Stimulated activated effector memory CD8-positive, alpha-beta T cell treated with anti-CD3 and anti-CD28 coated beads, Interleukin-12 subunit alpha, Interleukin-12 subunit beta, amount 100 ng/mL, for 72 hours (primary cell): ENCODE measurements around the gene SMYD4.
"Not testable (repeated sequence)": the region's sequence is repeated elsewhere in the genome, so short reads cannot be mapped to it uniquely, and the experiment has no call there.

Experiments used
- ATAC-seq: fragments of 150-1000 bp; cut with Tn5 transposase; 2 replicates; pipeline ENCODE4 v1.10.0; 2021
- DNase-seq, 2 donors: peaks; one replicate each; pipeline ENCODE4 v3.0.0; 2021 to 2022; ENCODE audit warnings: low spot score in 2 of 2
- H3K27ac Mint-ChIP-seq: one replicate; pipeline ENCODE4 v1.8.0; 2022; ENCODE audit warnings: mild to moderate bottlenecking, mixed read lengths
- H3K36me3 Mint-ChIP-seq: one replicate; pipeline ENCODE4 v1.8.0; 2022; ENCODE audit warnings: mild to moderate bottlenecking, mixed read lengths
- H3K4me1 Mint-ChIP-seq: one replicate; pipeline ENCODE4 v1.8.0; 2022; ENCODE audit warnings: mixed read lengths
- H3K4me3 Mint-ChIP-seq: one replicate; pipeline ENCODE4 v1.8.0; 2022; ENCODE audit warnings: mild to moderate bottlenecking, mixed read lengths
- H3K9me3 Mint-ChIP-seq: one replicate; pipeline ENCODE4 v1.8.0; 2022; ENCODE audit warnings: mixed read lengths

SMYD4 gene

DNA sequence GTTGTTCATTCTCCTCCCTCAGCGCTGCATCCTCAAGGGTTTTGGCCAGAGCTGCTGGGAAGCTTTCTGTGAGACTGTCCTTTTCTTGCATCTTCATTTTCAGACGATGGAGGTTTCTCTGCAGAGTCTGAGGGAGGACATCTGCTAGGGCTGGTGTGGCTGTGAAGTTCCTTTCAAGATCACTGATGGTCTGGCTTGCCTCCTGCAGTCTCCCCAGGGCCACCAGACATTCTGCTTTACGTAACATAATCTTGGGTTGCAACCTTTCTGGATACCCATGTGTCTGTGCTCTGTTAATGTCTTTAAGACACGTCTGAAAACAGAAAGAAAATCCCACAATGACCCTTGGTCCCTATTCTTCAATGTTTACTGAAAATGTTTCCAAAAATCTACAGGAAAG is 29.0 kb downstream of the SMYD4 start:
- Mint-ChIP-seq H3K4me3 (no peak overlapping the region), H3K4me1 (peaks cover 6% of the 10 kb centered on the region), H3K27ac (no peak overlapping the region), H3K9me3 (no peaks in the 10 kb centered on the region), H3K36me3 (peaks cover 84% of the 10 kb centered on the region)
- no peak for ATAC-seq
- DNase-seq, result no peak

- H3K27ac Mint-ChIP-seq, result no peak overlapping the region
- peaks cover 84% of the 10 kb centered on the region for H3K36me3 Mint-ChIP-seq
- DNase-seq (no peak), ATAC-seq (no peak)
- H3K4me3 Mint-ChIP-seq, result no peak overlapping the region
- peaks cover 6% of the 10 kb centered on the region for H3K4me1 Mint-ChIP-seq
- H3K9me3 Mint-ChIP-seq, result no peaks in the 10 kb centered on the region
Measured at GRCh38 chr17:1800240-1800639, 29.5 kb downstream of the SMYD4 start.

DNA sequence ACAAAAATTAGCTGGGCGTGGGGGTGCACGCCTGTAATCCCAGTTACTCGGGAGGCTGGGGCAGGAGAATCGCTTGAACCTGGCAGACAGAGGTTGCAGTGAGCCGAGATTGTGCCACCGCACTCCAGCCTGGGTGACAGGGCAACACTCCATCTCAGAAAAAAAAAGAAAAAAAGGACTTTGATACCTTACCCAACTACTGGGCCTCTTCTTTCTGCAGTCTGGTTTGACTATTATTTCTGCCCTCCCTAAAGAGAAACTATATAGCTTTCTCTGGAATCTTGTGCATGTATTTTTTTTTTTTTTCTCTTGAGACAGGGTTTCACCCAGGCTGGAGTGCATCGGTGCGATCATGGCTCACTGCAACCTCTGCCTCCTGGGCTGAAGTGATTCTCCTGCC is 31.9 kb downstream of the SMYD4 start:
- not testable (repeated sequence) for DNase-seq, H3K4me3 Mint-ChIP-seq, ATAC-seq, H3K9me3 Mint-ChIP-seq
- peaks cover 10% of the 10 kb centered on the region for H3K4me1 Mint-ChIP-seq
- peaks cover 60% of the 10 kb centered on the region for H3K36me3 Mint-ChIP-seq
- peak overlapping the region; percentile 69 for H3K27ac Mint-ChIP-seq

DNA sequence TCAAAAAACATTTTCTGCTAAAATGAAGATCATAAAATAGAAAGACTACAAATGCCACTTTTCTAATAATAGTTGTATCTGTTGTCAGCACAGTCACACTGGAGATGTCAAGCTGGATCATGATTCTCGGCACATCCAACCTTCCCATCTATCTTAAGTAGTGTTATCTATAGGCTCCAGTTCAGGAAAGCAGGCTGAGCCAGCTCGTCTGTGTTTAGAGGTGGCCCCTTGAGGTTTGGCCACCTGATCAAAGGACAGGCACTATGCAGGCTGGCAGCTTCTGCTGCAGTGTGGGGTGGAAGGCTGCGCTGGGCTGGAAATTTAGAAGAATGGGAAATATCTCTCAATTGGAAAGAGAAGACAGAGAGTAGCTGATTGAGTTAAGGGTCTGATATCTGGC is 32.4 kb downstream of the SMYD4 start:
- Mint-ChIP-seq H3K9me3 (no peaks in the 10 kb centered on the region), H3K27ac (peak overlapping the region; percentile 69), H3K4me3 (no peak overlapping the region), H3K4me1 (peaks cover 10% of the 10 kb centered on the region), H3K36me3 (peaks cover 55% of the 10 kb centered on the region)
- DNase-seq (no peak), ATAC-seq (no peak)

- no peak for DNase-seq
Measured at GRCh38 chr17:1796800-1797199, 32.9 kb downstream of the SMYD4 start.

GRCh38 chr17:1793447-1793806 is 36.3 kb downstream of the SMYD4 start:
- Mint-ChIP-seq H3K4me1 (peaks cover 10% of the 10 kb centered on the region), H3K9me3 (no peaks in the 10 kb centered on the region), H3K4me3 (no peak overlapping the region), H3K27ac (no peak overlapping the region), H3K36me3 (peaks cover 17% of the 10 kb centered on the region)
- no peak for ATAC-seq
- no peak for DNase-seq

More at GRCh38 chr17:1796800-1797199, 32.9 kb downstream of the SMYD4 start:
- Mint-ChIP-seq H3K9me3 (no peaks in the 10 kb centered on the region), H3K4me1 (peaks cover 10% of the 10 kb centered on the region), H3K27ac (peak overlapping the region; percentile 69), H3K36me3 (peaks cover 50% of the 10 kb centered on the region), H3K4me3 (no peak overlapping the region)
- ATAC-seq, result no peak

DNA sequence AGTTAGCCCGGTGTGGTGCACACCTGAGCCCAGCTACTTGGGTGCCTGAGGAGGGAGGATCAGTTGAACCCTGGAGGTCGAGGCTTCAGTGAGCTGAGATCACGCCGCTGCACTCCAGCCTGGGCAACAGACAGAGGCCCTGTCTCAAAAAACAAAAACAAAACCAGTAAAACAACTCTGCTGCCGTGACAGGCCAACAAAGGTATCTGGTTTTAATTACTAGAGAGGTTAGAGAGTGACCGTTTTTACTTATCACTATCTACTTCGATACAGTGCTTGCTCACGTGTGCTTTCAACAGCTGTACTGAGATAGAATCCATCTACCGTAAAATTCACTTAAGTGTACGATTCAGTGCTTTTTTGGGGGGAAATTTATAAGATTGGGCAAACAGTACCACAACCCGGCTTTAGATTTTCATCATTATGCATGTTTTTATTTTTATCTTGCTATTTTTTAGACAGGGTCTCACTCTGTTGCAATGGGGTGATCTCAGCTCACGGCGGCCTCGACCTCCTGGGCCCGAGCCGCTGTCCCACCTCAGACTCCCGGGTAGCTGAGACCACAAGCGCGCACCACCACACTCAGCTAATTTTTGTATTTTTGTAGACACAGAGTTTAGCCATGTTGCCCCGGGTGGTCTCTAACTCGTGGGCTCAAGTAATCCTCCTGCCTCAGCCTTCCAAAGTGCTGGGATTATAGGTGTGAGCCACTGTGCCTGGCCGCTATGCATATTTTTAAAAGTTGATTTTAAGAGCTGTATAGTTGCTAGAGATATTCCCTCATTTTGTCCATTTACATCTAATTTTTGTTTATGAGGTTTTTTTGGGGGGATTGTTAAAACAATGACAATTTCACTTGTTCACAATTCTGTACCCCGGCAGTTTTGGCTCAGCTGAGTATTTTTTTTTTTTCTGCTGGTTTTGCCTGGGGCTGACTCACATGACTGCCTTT is 36.9 kb downstream of the SMYD4 start:
- DNase-seq (no peak), ATAC-seq (no peak)
- peaks cover 10% of the 10 kb centered on the region for H3K36me3 Mint-ChIP-seq

DNA sequence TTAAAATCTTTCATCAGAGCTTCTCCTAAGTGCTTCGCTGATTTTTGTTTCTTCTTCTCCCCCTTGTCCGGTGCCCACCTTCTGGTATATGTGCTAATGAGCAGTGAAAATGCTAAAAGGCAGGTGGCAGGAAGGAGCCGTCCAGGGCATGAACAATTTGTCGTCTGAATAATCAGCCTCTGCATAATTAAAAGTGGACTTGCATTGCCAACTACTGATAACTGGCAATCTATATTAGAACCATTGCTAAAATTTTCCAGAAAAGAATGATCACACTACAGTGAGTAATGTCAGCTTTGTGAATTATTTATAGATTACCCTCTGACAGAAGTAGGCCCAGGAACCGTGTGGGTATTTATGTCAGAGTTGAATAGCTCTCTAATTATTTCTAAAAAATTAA is 39.8 kb downstream of the SMYD4 start:
- no peak for DNase-seq
- H3K4me1 Mint-ChIP-seq, result peaks cover under 1% of the 10 kb centered on the region
- H3K9me3 Mint-ChIP-seq, result no peaks in the 10 kb centered on the region
- no peak overlapping the region for H3K4me3 Mint-ChIP-seq
- H3K36me3 Mint-ChIP-seq, result peaks cover 23% of the 10 kb centered on the region
- no peak overlapping the region for H3K27ac Mint-ChIP-seq
- ATAC-seq, result no peak

More for the DNA sequence above, 36.9 kb downstream of the SMYD4 start:
- H3K27ac Mint-ChIP-seq, result no peak overlapping the region
- H3K4me3 Mint-ChIP-seq, result no peak overlapping the region
- H3K9me3 Mint-ChIP-seq, result no peaks in the 10 kb centered on the region
- H3K4me1 Mint-ChIP-seq, result peaks cover 10% of the 10 kb centered on the region

DNA sequence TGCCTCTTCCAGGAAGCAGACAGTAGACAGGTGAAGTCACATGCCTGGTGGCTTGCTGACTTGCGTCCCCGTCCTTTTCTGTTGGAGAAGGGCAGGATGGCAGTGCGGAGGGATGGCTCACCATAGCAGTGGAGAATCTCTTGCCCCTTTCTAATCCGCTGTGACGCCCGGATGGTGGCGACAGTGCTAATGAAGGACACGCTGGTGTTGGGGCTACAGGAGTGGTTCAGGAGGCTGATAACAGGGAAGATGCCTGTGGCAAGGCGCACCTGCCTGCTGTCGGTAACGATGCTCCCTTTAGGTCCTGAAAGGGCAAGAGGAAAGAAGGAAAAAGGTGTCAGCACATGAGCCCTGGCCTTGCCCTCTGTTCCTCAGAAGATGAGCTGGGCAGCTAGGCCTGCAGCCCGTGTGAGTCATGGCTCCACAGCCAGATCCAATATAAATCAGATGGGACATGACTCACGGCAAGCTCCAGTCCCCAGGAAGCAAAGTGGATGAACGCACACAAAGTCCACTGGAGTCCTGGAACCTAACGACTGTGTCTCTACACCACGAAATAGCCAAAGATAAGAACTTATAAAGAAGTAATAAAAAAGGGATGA is 42.3 kb downstream of the SMYD4 start:
- peaks cover 46% of the 10 kb centered on the region for H3K36me3 Mint-ChIP-seq
- H3K4me3 Mint-ChIP-seq, result no peak overlapping the region
- ATAC-seq, result no peak
- H3K4me1 Mint-ChIP-seq, result no peaks in the 10 kb centered on the region
- no peaks in the 10 kb centered on the region for H3K9me3 Mint-ChIP-seq
- no peak for DNase-seq
- peak overlapping the region; percentile 61 for H3K27ac Mint-ChIP-seq

DNA sequence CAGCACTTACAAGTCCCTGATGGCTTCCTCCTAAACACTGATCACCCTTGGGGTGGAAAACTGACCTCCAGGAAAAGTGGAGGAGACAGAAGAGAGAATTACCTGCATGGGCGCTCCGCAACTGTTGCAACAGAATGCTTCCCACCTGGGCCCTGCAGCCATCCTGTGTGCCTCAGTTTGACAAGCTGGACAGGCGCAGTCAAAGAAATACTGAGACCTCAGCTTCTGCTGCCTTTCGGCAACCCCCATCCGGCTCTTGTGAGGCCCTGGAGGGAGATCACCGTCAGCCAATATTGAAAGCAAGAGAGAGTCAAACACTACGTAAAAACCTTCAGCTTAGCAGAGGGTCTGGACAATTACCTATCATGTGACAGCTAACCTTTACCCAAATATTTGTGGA is 43.0 kb downstream of the SMYD4 start:
- ATAC-seq (no peak), DNase-seq (no peak)
- Mint-ChIP-seq H3K4me1 (no peaks in the 10 kb centered on the region), H3K4me3 (no peak overlapping the region), H3K27ac (peak overlapping the region; percentile 61), H3K36me3 (peaks cover 53% of the 10 kb centered on the region), H3K9me3 (no peaks in the 10 kb centered on the region)

DNA sequence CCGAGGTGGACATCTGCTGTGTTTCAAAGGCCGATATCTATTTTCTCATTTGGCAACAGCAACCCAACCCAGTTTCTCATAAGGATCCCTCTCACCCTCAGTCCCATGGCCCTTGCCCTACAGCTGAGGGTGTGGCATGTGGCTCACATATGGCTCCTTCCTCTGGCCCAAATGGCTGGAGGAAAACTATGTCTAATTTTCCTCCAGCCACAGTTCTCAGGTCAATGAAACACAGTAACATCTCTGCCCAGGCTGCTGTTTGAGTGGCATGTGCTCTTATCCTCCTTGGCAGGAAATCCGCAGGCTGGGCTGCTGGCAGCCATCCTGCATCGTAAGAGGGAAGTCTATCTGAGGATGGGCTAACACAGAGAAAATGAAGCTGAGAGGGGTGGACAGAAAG is 43.8 kb downstream of the SMYD4 start:
- H3K9me3 Mint-ChIP-seq, result no peaks in the 10 kb centered on the region
- H3K4me1 Mint-ChIP-seq, result no peaks in the 10 kb centered on the region
- DNase-seq (no peak), ATAC-seq (no peak)
- peaks cover 61% of the 10 kb centered on the region for H3K36me3 Mint-ChIP-seq
- no peak overlapping the region for H3K4me3 Mint-ChIP-seq
- no peak overlapping the region for H3K27ac Mint-ChIP-seq

- H3K4me3 Mint-ChIP-seq, result no peak overlapping the region
Measured at GRCh38 chr17:1783834-1784611, 45.7 kb downstream of the SMYD4 start.

DNA sequence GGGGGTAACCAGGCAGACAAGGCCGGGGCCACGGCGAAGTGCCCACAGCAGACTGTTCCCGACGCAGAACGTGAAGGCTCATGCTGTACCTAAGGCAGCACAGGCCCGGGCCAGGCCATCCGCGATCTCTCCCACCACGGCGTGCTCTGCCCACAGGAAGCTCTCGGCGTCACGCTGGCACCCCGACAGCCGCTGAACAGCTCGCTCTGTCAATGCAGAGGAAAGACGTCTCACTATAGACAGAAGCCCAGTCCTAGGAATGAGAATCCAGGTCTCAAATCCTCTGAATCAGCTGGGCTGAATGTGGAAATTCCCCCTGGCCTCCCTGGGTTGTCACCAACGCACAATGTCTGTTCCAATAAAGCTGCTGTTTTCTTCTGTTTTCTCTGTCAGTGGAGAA is 46.4 kb downstream of the SMYD4 start:
- no peak overlapping the region for H3K27ac Mint-ChIP-seq
- H3K4me1 Mint-ChIP-seq, result no peaks in the 10 kb centered on the region
- peaks cover 79% of the 10 kb centered on the region for H3K36me3 Mint-ChIP-seq
- H3K9me3 Mint-ChIP-seq, result no peaks in the 10 kb centered on the region
- no peak for DNase-seq
- H3K4me3 Mint-ChIP-seq, result no peak overlapping the region
- ATAC-seq, result no peak

More at GRCh38 chr17:1783834-1784611, 45.7 kb downstream of the SMYD4 start:
- Mint-ChIP-seq H3K4me1 (no peaks in the 10 kb centered on the region), H3K9me3 (no peaks in the 10 kb centered on the region), H3K36me3 (peaks cover 78% of the 10 kb centered on the region), H3K27ac (no peak overlapping the region)
- no peak for ATAC-seq
- no peak for DNase-seq

GRCh38 chr17:1782171-1782567 is 47.5 kb downstream of the SMYD4 start:
- H3K36me3 Mint-ChIP-seq, result peaks cover 75% of the 10 kb centered on the region
- ATAC-seq, result no peak
- H3K27ac Mint-ChIP-seq, result peak overlapping the region; percentile 34
- H3K4me3 Mint-ChIP-seq, result no peak overlapping the region
- H3K4me1 Mint-ChIP-seq, result no peaks in the 10 kb centered on the region
- no peaks in the 10 kb centered on the region for H3K9me3 Mint-ChIP-seq
- no peak for DNase-seq

- Mint-ChIP-seq H3K4me3 (no peak overlapping the region), H3K36me3 (peaks cover 53% of the 10 kb centered on the region), H3K27ac (no peak overlapping the region), H3K4me1 (no peaks in the 10 kb centered on the region), H3K9me3 (no peaks in the 10 kb centered on the region)
- no peak for ATAC-seq
- DNase-seq, result no peak
Measured at GRCh38 chr17:1779571-1780131, 50.1 kb downstream of the SMYD4 start.
